ENCODE measurements around the gene MS4A15. TPM values are rescaled to one million over a fixed set of nuclear protein-coding genes. Genes with fewer than 3 reads are reported as not detected.

The MS4A15 gene
- total and polyA plus RNA-seq, 9 of the 15 experiments (the other 6 are each of a cell fraction or from before 2014, with no cell fraction given), result not detected

- H3K27me3 ChIP-seq (ENCODE audit: control insufficient read depth in 2 of 2, insufficient read depth in 2 of 2, low read length in 2 of 2), result peaks cover 19 to 32% of the 10 kb centered on the region in 2 experiments
- POLR2A ChIA-PET, result no interaction called here
- no peak for TF ChIP-seq HDGF (IDR thresholded peaks at IDR 0.05)
- no peak for TF ChIP-seq TBL1XR1 (IDR thresholded peaks at IDR 0.05; ENCODE audit: low read length in 2 of 2)
- TF ChIP-seq ZNF407 (IDR thresholded peaks at IDR 0.05; ENCODE audit: low read depth), result no peak
- no peak for TF ChIP-seq ZBTB17 (CRISPR knock-in tag; IDR thresholded peaks at IDR 0.05)
- TF ChIP-seq HOMEZ (CRISPR knock-in tag; IDR thresholded peaks at IDR 0.05), result no peak
- no peak for TF ChIP-seq CREB5 (CRISPR knock-in tag; IDR thresholded peaks at IDR 0.05)
- no peak for TF ChIP-seq ZNF23 (CRISPR knock-in tag; IDR thresholded peaks at IDR 0.05)
- no peak for TF ChIP-seq ZKSCAN8 (CRISPR knock-in tag; IDR thresholded peaks at IDR 0.05)
- no peak for TF ChIP-seq EGR1 (conservative IDR thresholded peaks at IDR 0.05)
- TF ChIP-seq ZBTB43 (CRISPR knock-in tag; IDR thresholded peaks at IDR 0.05), result no peak
Observed at GRCh38 chr11:60719391-60719790, 37.3 kb upstream of the MS4A15 start.

More at GRCh38 chr11:60719391-60719790, 37.3 kb upstream of the MS4A15 start:
- no peak overlapping the region for H3K4me3 ChIP-seq
- intact Hi-C loops (cut with micrococcal nuclease), result no loop called here
- no peak overlapping the region for H3K9ac ChIP-seq (ENCODE audit: insufficient read depth in 1 of 2, low read depth in 2 of 2, low read length in 2 of 2)
- no peaks in the 10 kb centered on the region for H3K9me1 ChIP-seq (ENCODE audit: control insufficient read depth, insufficient read depth, low read length)
- DNase-seq (ENCODE audit: extremely low read depth in 1 of 4, low spot score in 3 of 4) (no peak), FAIRE-seq (no peak), ATAC-seq (no peak)
- no TSS peak for BruUV-seq (replicated peaks)
- no peaks in the 10 kb centered on the region for H3K36me3 ChIP-seq (ENCODE audit: control insufficient read depth, insufficient read depth, low read length)
- H3K9me3 ChIP-seq (replicated peaks; ENCODE audit: control insufficient read depth, insufficient read depth, low read depth, low read length), result no peaks in the 10 kb centered on the region
- H3K4me1 ChIP-seq (replicated peaks in 1 of 2; ENCODE audit: control insufficient read depth in 2 of 2, insufficient read depth in 2 of 2, low read length in 2 of 2), result no peaks in the 10 kb centered on the region
- H3K79me2 ChIP-seq (ENCODE audit: control insufficient read depth, insufficient read depth, low read length), result no peaks in the 10 kb centered on the region
- CTCF ChIA-PET (ENCODE audit: low intra/inter-chr PET ratio), result no interaction called here
- no peaks in the 10 kb centered on the region for H4K20me1 ChIP-seq (replicated peaks; ENCODE audit: control insufficient read depth, insufficient read depth, low read length)
- no peak overlapping the region for H2AFZ ChIP-seq (ENCODE audit: low read depth, low read length)
- no peak overlapping the region for H3K4me2 ChIP-seq (ENCODE audit: insufficient read depth, low read length)
- 0% methylated on average over 4 of the region's 4 CpGs for WGBS (ENCODE audit: insufficient coverage, low coverage, missing lambda C conversion rate)
- in situ Hi-C loops (cut with MboI), result no loop called here
- no peak overlapping the region for H3K27ac ChIP-seq (ENCODE audit: extremely low read depth, low read depth, low read length)

All from K562 (cell line).